H9 (cell line): Measurements from ENCODE around the gene LDLRAD4. TPM values are rescaled to one million over a fixed set of nuclear protein-coding genes. Genes with fewer than 3 reads are reported as not detected.
A peak's percentile ranks its signal among the peaks of the same experiment; 100 is the strongest.

Experiments
- DNase-seq: peaks from one replicate; pipeline ENCODE4 v3.0.0-alpha.2; 2017
- H2AFZ ChIP-seq: one replicate; pipeline ENCODE4 v1.6.1; 2013; ENCODE audit warnings: mild to moderate bottlenecking, low read length, control low read depth, moderate library complexity
- H2AK5ac ChIP-seq: 2 replicates; pipeline ENCODE4 v1.6.1; 2013; ENCODE audit warnings: low read length, control low read depth, mixed read lengths; ENCODE audit not compliant: insufficient read length
- H2BK120ac ChIP-seq: one replicate; pipeline ENCODE4 v1.6.1; 2013; ENCODE audit warnings: low read depth, mild to moderate bottlenecking, low read length, control low read depth, inconsistent platforms; ENCODE audit not compliant: poor library complexity, severe bottlenecking
- H2BK12ac ChIP-seq: 2 replicates; pipeline ENCODE4 v1.6.1; 2013; ENCODE audit warnings: low read length, control low read depth, mixed read lengths, low read depth; ENCODE audit not compliant: insufficient read length
- H2BK15ac ChIP-seq: 2 replicates; pipeline ENCODE4 v1.6.1; 2013; ENCODE audit warnings: low read depth, low read length, control low read depth
- H2BK20ac ChIP-seq: one replicate; pipeline ENCODE4 v1.6.1; 2013; ENCODE audit warnings: low read depth, mild to moderate bottlenecking, low read length, control low read depth, inconsistent platforms; ENCODE audit not compliant: poor library complexity, severe bottlenecking
- H2BK5ac ChIP-seq: 2 replicates; pipeline ENCODE4 v1.6.1; 2013; ENCODE audit warnings: low read length, control low read depth, mixed read lengths; ENCODE audit not compliant: insufficient read length
- H3K14ac ChIP-seq: 2 replicates; pipeline ENCODE4 v1.6.1; 2013; ENCODE audit warnings: low read length, control low read depth; ENCODE audit not compliant: insufficient read depth
- H3K18ac ChIP-seq: 2 replicates; pipeline ENCODE4 v1.6.1; 2013; ENCODE audit warnings: low read depth, mild to moderate bottlenecking, mixed read lengths, low read length, control low read depth; ENCODE audit not compliant: insufficient read length
- H3K23ac ChIP-seq: 2 replicates; pipeline ENCODE4 v1.6.1; 2013; ENCODE audit warnings: low read length, control low read depth, mixed read lengths, low read depth; ENCODE audit not compliant: insufficient read length
- H3K23me2 ChIP-seq: 2 replicates; pipeline ENCODE4 v1.6.1; 2013; ENCODE audit warnings: low read depth, mild to moderate bottlenecking, mixed read lengths, low read length, control low read depth; ENCODE audit not compliant: insufficient read length, poor library complexity, severe bottlenecking
- H3K27ac ChIP-seq: 2 replicates; pipeline ENCODE4 v1.5.1; 2013; ENCODE audit warnings: low read length, control low read depth, mixed read lengths, low read depth; ENCODE audit not compliant: insufficient read length
- H3K27me3 ChIP-seq: 2 replicates; pipeline ENCODE4 v1.6.1; 2013; ENCODE audit warnings: low read length, control low read depth, inconsistent platforms; ENCODE audit not compliant: insufficient read depth
- H3K4ac ChIP-seq: 2 replicates; pipeline ENCODE4 v1.6.1; 2013; ENCODE audit warnings: low read depth, mild to moderate bottlenecking, control low read depth, inconsistent platforms, low read length, moderate library complexity
- H3K4me1 ChIP-seq: 2 replicates; pipeline ENCODE4 v1.6.1; 2013; ENCODE audit warnings: low read length, control low read depth, inconsistent platforms; ENCODE audit not compliant: insufficient read depth
- H3K4me2 ChIP-seq: 2 replicates; pipeline ENCODE4 v1.6.1; 2013; ENCODE audit warnings: low read length, control low read depth, mixed read lengths; ENCODE audit not compliant: insufficient read length, insufficient read depth
- H3K56ac ChIP-seq: 2 replicates; pipeline ENCODE4 v1.6.1; 2013; ENCODE audit warnings: low read depth, mild to moderate bottlenecking, mixed read lengths, low read length, control low read depth; ENCODE audit not compliant: insufficient read length
- H3K79me1 ChIP-seq: 2 replicates; pipeline ENCODE4 v1.6.1; 2013; ENCODE audit warnings: low read depth, mild to moderate bottlenecking, moderate library complexity, low read length, control low read depth, inconsistent platforms; ENCODE audit not compliant: insufficient read depth, poor library complexity, severe bottlenecking
- H3K79me2 ChIP-seq: 2 replicates; pipeline ENCODE4 v1.6.1; 2013; ENCODE audit warnings: low read length, control low read depth, inconsistent platforms; ENCODE audit not compliant: insufficient read depth
- H3K9ac ChIP-seq: 2 replicates; pipeline ENCODE4 v1.6.1; 2013; ENCODE audit warnings: low read length, control low read depth, mixed read lengths; ENCODE audit not compliant: insufficient read length; ENCODE audit errors: extremely low read depth
- H3K9me3 ChIP-seq: one replicate; pipeline ENCODE4 v1.6.1; 2013; ENCODE audit warnings: low read depth, low read length, inconsistent platforms; ENCODE audit not compliant: control insufficient read depth
- H3T11ph ChIP-seq: one replicate; pipeline ENCODE4 v1.6.1; 2013; ENCODE audit warnings: mild to moderate bottlenecking, low read length, control low read depth, inconsistent platforms
- H4K20me1 ChIP-seq: one replicate; pipeline ENCODE4 v1.6.1; 2013; ENCODE audit not compliant: control insufficient read depth, insufficient read length, insufficient read depth
- H4K5ac ChIP-seq: 2 replicates; pipeline ENCODE4 v1.6.1; 2013; ENCODE audit warnings: low read depth, mild to moderate bottlenecking, mixed read lengths, low read length, control low read depth; ENCODE audit not compliant: insufficient read length
- H4K8ac ChIP-seq: replicated peaks from 2 replicates; pipeline ENCODE4 v1.6.1; 2013; ENCODE audit warnings: low read length, control low read depth, mixed read lengths, low read depth; ENCODE audit not compliant: insufficient read length
- H4K91ac ChIP-seq: 2 replicates; pipeline ENCODE4 v1.6.1; 2013; ENCODE audit warnings: low read depth, mild to moderate bottlenecking, moderate library complexity, mixed read lengths, low read length, control low read depth; ENCODE audit not compliant: insufficient read length
- H3K27ac Mint-ChIP-seq, 3 experiments: 2 replicates in 2 of 3; 3 replicates in 1 of 3; pipeline ENCODE4 v1.8.0; 2020 to 2021; ENCODE audit warnings: mixed read lengths in 3 of 3, mild to moderate bottlenecking in 1 of 3, moderate library complexity in 1 of 3
- H3K27me3 Mint-ChIP-seq: 2 replicates; pipeline ENCODE4 v1.8.0; 2021; ENCODE audit warnings: low read depth, mild to moderate bottlenecking, moderate library complexity, mixed read lengths
- H3K36me3 Mint-ChIP-seq, 3 experiments: 2 replicates in 2 of 3; 3 replicates in 1 of 3; pipeline ENCODE4 v1.8.0; 2020 to 2021; ENCODE audit warnings: low read depth in 3 of 3, mixed read lengths in 3 of 3; ENCODE audit not compliant: insufficient read depth in 1 of 3
- H3K4me1 Mint-ChIP-seq, 2 experiments: 2 replicates each; pipeline ENCODE4 v1.8.0; 2020; ENCODE audit warnings: mixed read lengths in 2 of 2
- H3K4me3 Mint-ChIP-seq, 2 experiments: 2 replicates in 1 of 2; 3 replicates in 1 of 2; pipeline ENCODE4 v1.8.0; 2020 to 2021; ENCODE audit warnings: mild to moderate bottlenecking in 2 of 2, mixed read lengths in 2 of 2, moderate library complexity in 1 of 2
- H3K9me3 Mint-ChIP-seq, 2 experiments: 2 replicates in 1 of 2; 3 replicates in 1 of 2; pipeline ENCODE4 v1.8.0; 2020; ENCODE audit warnings: mild to moderate bottlenecking in 2 of 2, mixed read lengths in 2 of 2, moderate library complexity in 1 of 2
- WGBS: extraction: QIAGEN DNeasy Blood & Tissue Kit; methylation state at CpG from one replicate; pipeline ENCODE4 v1.1.7; 2013; ENCODE audit warnings: missing lambda C conversion rate, low lambda C conversion rate, mixed read lengths; ENCODE audit not compliant: insufficient read length; ENCODE audit errors: extremely low coverage; 5-methylcytosine and 5-hydroxymethylcytosine counted together
- total RNA-seq: library from RNA; stranded (reverse); gene quantifications from 2 replicates; pipeline ENCODE4 v1.2.1, GENCODE V29; 2021
- TF ChIP-seq, protein P1 (sequence below): fragments of 200-600 bp; sonication (generic); conservative IDR thresholded peaks from 3 replicates; pipeline ENCODE4 v1.8.0; 2021; ENCODE audit warnings: antibody characterized with exemption, mild to moderate bottlenecking

Gene LDLRAD4
- total RNA-seq, 1 experiment from 2014 or later: 3.9 TPM

DNA sequence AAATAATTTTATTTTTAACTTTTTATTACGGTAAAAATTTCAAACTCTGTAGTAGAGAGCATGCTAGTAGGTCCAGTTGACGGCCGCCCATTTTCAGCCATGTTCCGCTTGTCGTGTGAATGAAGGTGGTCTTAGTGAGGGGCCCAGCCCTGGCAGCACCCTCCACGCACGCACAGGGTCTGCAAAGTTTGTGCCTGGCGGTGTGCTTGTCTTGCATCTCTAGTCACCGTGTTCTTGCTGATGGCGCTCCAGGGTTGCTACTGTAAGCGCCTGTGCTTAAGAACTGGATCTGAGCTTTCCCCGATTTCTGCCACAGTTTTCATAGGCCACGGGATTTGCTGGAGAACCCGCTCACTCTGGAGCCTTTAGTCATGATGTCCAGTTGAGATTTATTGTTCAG lies 28.9 kb downstream of the LDLRAD4 start:
- H3K27me3 ChIP-seq: no peaks in the 10 kb centered on the region
- H3K18ac ChIP-seq: no peak overlapping the region
- Mint-ChIP-seq H3K9me3 (peaks cover 0 to 6% of the 10 kb centered on the region in 2 experiments; a peak in 2 of 5 replicates), H3K36me3 (no peaks in the 10 kb centered on the region; a peak in 1 of 7 replicates), H3K27ac (no peak overlapping the region), H3K27me3 (no peaks in the 10 kb centered on the region), H3K4me1 (peaks cover 3 to 7% of the 10 kb centered on the region in 2 experiments; a peak in 2 of 4 replicates), H3K4me3 (no peak overlapping the region)
- H3K79me1 ChIP-seq: no peaks in the 10 kb centered on the region
- no peak overlapping the region for H3K56ac ChIP-seq
- no peak overlapping the region for H2AK5ac ChIP-seq
- TF ChIP-seq, protein P1, sequence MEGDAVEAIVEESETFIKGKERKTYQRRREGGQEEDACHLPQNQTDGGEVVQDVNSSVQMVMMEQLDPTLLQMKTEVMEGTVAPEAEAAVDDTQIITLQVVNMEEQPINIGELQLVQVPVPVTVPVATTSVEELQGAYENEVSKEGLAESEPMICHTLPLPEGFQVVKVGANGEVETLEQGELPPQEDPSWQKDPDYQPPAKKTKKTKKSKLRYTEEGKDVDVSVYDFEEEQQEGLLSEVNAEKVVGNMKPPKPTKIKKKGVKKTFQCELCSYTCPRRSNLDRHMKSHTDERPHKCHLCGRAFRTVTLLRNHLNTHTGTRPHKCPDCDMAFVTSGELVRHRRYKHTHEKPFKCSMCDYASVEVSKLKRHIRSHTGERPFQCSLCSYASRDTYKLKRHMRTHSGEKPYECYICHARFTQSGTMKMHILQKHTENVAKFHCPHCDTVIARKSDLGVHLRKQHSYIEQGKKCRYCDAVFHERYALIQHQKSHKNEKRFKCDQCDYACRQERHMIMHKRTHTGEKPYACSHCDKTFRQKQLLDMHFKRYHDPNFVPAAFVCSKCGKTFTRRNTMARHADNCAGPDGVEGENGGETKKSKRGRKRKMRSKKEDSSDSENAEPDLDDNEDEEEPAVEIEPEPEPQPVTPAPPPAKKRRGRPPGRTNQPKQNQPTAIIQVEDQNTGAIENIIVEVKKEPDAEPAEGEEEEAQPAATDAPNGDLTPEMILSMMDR: no peak
- no peak overlapping the region for H3K4me2 ChIP-seq
- no peak overlapping the region for H2BK20ac ChIP-seq
- no peaks in the 10 kb centered on the region for H3K79me2 ChIP-seq
- H3K9ac ChIP-seq: no peak overlapping the region
- H2BK120ac ChIP-seq: no peak overlapping the region
- WGBS: no CpG with 5 or more reads among the region's 14 CpGs
- no peak overlapping the region for H2BK15ac ChIP-seq
- DNase-seq: peak; percentile 10
- no peak overlapping the region for H3K27ac ChIP-seq
- no peak overlapping the region for H3K23ac ChIP-seq
- H3T11ph ChIP-seq: no peak overlapping the region
- H4K91ac ChIP-seq: no peak overlapping the region
- H2AFZ ChIP-seq: no peak overlapping the region
- H3K4me1 ChIP-seq: no peaks in the 10 kb centered on the region
- H3K4ac ChIP-seq: no peak overlapping the region
- no peak overlapping the region for H4K5ac ChIP-seq
- no peak overlapping the region for H4K8ac ChIP-seq
- H3K23me2 ChIP-seq: no peaks in the 10 kb centered on the region
- H3K14ac ChIP-seq: no peak overlapping the region
- no peak overlapping the region for H2BK5ac ChIP-seq
- no peaks in the 10 kb centered on the region for H3K9me3 ChIP-seq
- no peak overlapping the region for H2BK12ac ChIP-seq
- no peaks in the 10 kb centered on the region for H4K20me1 ChIP-seq
